Measurements from ENCODE around the gene IFFO2.

Gene IFFO2

GRCh38 chr1:18959591-18959990 lies 3.1 kb upstream of the IFFO2 start:
- no peaks in the 10 kb centered on the region for H3K27me3 ChIP-seq (ENCODE audit: insufficient read depth, low read length, poor library complexity, severe bottlenecking)
- no peaks in the 10 kb centered on the region for H3K9me2 ChIP-seq (replicated peaks; ENCODE audit: low read depth, low read length)
- H3K9ac ChIP-seq (ENCODE audit: low read depth, low read length, poor library complexity, severe bottlenecking), result no peak overlapping the region
- no peaks in the 10 kb centered on the region for H3F3A ChIP-seq (ENCODE audit: low read depth)
- TF ChIP-seq EZH2phosphoT487 (IDR thresholded peaks at IDR 0.05; ENCODE audit: borderline replicate concordance) (no peak), CTCF (conservative IDR thresholded peaks at IDR 0.05; ENCODE audit: low read length) (no peak)
- H3K4me2 ChIP-seq (ENCODE audit: low read depth, low read length, poor library complexity, severe bottlenecking), result no peak overlapping the region
- H4K20me1 ChIP-seq (ENCODE audit: insufficient read depth, low read length, poor library complexity, severe bottlenecking), result peaks cover 8% of the 10 kb centered on the region
- no peak overlapping the region for H3K4me3 ChIP-seq (ENCODE audit: low read length, poor library complexity, severe bottlenecking)
- no peaks in the 10 kb centered on the region for H3K36me3 ChIP-seq (ENCODE audit: insufficient read depth, low read length)
- no peaks in the 10 kb centered on the region for H3K9me3 ChIP-seq (ENCODE audit: insufficient read depth, low read depth, low read length)
- H2AFZ ChIP-seq (ENCODE audit: low read length), result no peak overlapping the region
- H3K4me1 ChIP-seq (ENCODE audit: insufficient read depth, low read length, poor library complexity, severe bottlenecking), result peaks cover 26% of the 10 kb centered on the region
- H3K79me2 ChIP-seq (ENCODE audit: insufficient read depth, low read length), result peaks cover 11% of the 10 kb centered on the region

- peak overlapping the region; percentile 98 for H3K4me2 ChIP-seq (ENCODE audit: low read depth, low read length, poor library complexity, severe bottlenecking)
- peaks cover 30% of the 10 kb centered on the region for H3K79me2 ChIP-seq (ENCODE audit: insufficient read depth, low read length)
- no peaks in the 10 kb centered on the region for H3K9me3 ChIP-seq (ENCODE audit: insufficient read depth, low read depth, low read length)
- no peaks in the 10 kb centered on the region for H3K27me3 ChIP-seq (ENCODE audit: insufficient read depth, low read length, poor library complexity, severe bottlenecking)
- H2AFZ ChIP-seq (ENCODE audit: low read length), result 0 out of 2 replicates have a peak overlapping the region, but pooled peaks have one; percentile 92
- TF ChIP-seq CTCF (conservative IDR thresholded peaks at IDR 0.05; ENCODE audit: low read length) (no peak), EZH2phosphoT487 (IDR thresholded peaks at IDR 0.05; ENCODE audit: borderline replicate concordance) (no peak)
- H4K20me1 ChIP-seq (ENCODE audit: insufficient read depth, low read length, poor library complexity, severe bottlenecking), result peaks cover 24% of the 10 kb centered on the region
- no peaks in the 10 kb centered on the region for H3K36me3 ChIP-seq (ENCODE audit: insufficient read depth, low read length)
- no peaks in the 10 kb centered on the region for H3F3A ChIP-seq (ENCODE audit: low read depth)
- peaks cover 43% of the 10 kb centered on the region for H3K4me1 ChIP-seq (ENCODE audit: insufficient read depth, low read length, poor library complexity, severe bottlenecking)
- no peak overlapping the region for H3K9ac ChIP-seq (ENCODE audit: low read depth, low read length, poor library complexity, severe bottlenecking)
- no peaks in the 10 kb centered on the region for H3K9me2 ChIP-seq (replicated peaks; ENCODE audit: low read depth, low read length)
- H3K4me3 ChIP-seq (ENCODE audit: low read length, poor library complexity, severe bottlenecking), result peak overlapping the region; percentile 89
These were observed 1.2 kb upstream of the IFFO2 start for GRCh38 chr1:18957532-18958300.

GRCh38 chr1:18957136-18957521 lies 653 bp upstream of the IFFO2 start:
- Histone ChIP-seq H4K20me1 (ENCODE audit: insufficient read depth, low read length, poor library complexity, severe bottlenecking) (peaks cover 30% of the 10 kb centered on the region), H3K79me2 (ENCODE audit: insufficient read depth, low read length) (peaks cover 36% of the 10 kb centered on the region), H2AFZ (ENCODE audit: low read length) (peak overlapping the region; percentile 92), H3K9ac (ENCODE audit: low read depth, low read length, poor library complexity, severe bottlenecking) (peak overlapping the region; percentile 64), H3K9me2 (replicated peaks; ENCODE audit: low read depth, low read length) (no peaks in the 10 kb centered on the region), H3K36me3 (ENCODE audit: insufficient read depth, low read length) (no peaks in the 10 kb centered on the region), H3K4me2 (ENCODE audit: low read depth, low read length, poor library complexity, severe bottlenecking) (peak overlapping the region; percentile 98), H3K27me3 (ENCODE audit: insufficient read depth, low read length, poor library complexity, severe bottlenecking) (no peaks in the 10 kb centered on the region), H3K9me3 (ENCODE audit: insufficient read depth, low read depth, low read length) (no peaks in the 10 kb centered on the region), H3F3A (ENCODE audit: low read depth) (no peaks in the 10 kb centered on the region), H3K4me3 (ENCODE audit: low read length, poor library complexity, severe bottlenecking) (peak overlapping the region; percentile 89), H3K4me1 (ENCODE audit: insufficient read depth, low read length, poor library complexity, severe bottlenecking) (peaks cover 49% of the 10 kb centered on the region)
- TF ChIP-seq EZH2phosphoT487 (IDR thresholded peaks at IDR 0.05; ENCODE audit: borderline replicate concordance) (no peak), CTCF (conservative IDR thresholded peaks at IDR 0.05; ENCODE audit: low read length) (no peak)

Measured in Loucy (cell line).